Measurements from ENCODE around the gene MED26.
A peak's percentile ranks its signal among the peaks of the same experiment; 100 is the strongest.
"Not testable (repeated sequence)": the region's sequence is repeated elsewhere in the genome, so short reads cannot be mapped to it uniquely, and the experiment has no call there.

MED26 gene, protein sequence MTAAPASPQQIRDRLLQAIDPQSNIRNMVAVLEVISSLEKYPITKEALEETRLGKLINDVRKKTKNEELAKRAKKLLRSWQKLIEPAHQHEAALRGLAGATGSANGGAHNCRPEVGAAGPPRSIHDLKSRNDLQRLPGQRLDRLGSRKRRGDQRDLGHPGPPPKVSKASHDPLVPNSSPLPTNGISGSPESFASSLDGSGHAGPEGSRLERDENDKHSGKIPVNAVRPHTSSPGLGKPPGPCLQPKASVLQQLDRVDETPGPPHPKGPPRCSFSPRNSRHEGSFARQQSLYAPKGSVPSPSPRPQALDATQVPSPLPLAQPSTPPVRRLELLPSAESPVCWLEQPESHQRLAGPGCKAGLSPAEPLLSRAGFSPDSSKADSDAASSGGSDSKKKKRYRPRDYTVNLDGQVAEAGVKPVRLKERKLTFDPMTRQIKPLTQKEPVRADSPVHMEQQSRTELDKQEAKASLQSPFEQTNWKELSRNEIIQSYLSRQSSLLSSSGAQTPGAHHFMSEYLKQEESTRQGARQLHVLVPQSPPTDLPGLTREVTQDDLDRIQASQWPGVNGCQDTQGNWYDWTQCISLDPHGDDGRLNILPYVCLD

DNA sequence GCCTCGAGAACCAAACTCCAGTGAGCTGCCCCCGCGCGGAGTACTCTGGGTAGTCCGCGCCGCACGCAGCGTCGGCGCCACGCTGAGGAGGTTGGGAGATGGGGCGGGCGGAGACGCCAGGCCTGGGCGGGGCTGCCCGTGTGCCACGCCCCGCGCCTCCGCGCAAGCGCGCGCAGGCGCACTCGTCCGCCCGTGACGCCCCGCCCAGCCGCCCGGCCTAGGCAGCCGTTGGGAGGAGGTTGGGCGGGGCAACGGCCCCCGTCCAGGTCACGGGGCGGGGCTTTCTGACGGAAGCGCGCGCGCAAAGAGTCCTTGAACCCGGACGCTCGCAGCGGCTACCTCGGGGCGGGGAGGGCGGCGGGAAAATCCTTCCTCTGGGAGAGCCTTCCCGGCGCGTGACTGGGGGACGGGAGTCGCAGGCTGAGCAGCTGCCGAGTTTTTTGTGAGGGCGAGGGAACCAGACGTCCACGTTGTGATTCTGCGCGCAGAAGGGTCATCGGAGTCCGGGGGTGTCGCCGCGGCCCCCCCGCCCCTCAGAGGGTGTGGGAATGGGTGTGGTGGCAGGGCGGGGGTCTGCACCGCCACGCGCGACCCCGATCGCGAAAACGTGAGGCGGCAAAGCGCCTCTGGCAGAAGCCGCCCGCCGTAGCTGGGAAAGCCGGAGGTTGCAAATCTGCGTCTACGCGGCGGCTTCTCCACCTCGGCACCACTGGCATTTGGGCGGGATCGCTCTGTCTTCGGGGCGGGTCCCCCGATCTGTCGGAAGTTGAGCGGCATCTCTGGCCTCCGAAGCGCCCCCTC lies at the start of gene MED26:
MED26 (minus strand) TSS at position 22 of the 801 bp plus-strand sequence. CDS start 261 bp downstream, outside the sequence.
- DNase-seq (ENCODE audit: low spot score), result peak; percentile 95

GRCh38 chr19:16677055-16677454 lies 49.1 kb upstream of the MED26 start:
- DNase-seq (ENCODE audit: low spot score), result no peak

DNA sequence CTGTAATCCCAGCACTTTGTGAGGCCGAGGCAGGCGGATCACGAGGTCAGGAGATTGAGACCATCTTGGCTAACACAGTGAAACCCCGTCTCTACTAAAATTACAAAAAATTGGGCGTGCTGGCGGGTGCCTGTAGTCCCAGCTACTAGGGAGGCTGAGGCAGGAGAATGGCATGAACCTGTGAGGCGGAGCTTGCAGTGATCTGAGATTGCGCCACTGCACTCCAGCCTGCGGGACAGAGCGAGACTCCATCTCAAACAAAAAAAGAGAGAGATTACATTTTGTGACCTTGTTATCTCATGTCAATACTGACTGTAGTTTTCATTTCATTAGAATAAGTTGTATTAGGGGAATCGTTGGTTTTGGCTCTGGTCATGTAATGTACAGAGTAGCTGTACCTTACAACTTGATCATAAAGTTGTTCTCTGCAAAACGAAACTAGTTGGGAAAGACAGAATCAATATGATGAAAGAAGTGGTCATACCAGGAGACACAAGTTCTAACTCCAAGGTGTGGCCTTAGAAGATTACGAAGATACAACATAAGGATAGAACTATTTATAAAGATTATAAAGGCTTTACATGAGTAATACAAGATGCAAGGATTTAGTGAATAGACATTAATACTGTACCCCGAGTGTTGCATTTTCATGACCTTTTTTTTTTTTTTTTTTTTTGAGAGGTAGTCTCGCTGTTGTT lies 48.2 kb upstream of the MED26 start:
- DNase-seq (ENCODE audit: low spot score), result no peak

DNA sequence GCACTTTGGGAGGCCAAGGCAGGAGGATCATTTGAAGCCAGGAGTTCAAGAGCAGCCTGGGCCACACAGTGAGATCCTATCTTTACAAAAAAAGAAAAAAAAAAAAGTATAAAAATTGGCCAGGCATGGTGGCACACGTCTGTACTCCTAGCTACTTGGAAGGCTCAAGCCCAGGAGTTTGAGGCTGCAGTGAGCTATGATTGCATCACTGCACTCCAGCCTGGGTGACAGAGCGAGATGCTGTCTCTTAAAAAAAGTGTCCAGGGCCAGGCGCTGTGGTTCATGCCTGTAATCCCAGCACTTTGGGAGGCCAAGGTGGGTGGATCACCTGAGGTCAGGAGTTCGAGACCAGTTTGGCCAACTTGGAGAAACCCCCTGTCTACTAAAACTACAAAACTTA lies 45.8 kb upstream of the MED26 start:
- DNase-seq (ENCODE audit: low spot score), result not testable (repeated sequence)

- DNase-seq (ENCODE audit: low spot score), result no peak
Measured at GRCh38 chr19:16673231-16673630, 45.2 kb upstream of the MED26 start.

DNA sequence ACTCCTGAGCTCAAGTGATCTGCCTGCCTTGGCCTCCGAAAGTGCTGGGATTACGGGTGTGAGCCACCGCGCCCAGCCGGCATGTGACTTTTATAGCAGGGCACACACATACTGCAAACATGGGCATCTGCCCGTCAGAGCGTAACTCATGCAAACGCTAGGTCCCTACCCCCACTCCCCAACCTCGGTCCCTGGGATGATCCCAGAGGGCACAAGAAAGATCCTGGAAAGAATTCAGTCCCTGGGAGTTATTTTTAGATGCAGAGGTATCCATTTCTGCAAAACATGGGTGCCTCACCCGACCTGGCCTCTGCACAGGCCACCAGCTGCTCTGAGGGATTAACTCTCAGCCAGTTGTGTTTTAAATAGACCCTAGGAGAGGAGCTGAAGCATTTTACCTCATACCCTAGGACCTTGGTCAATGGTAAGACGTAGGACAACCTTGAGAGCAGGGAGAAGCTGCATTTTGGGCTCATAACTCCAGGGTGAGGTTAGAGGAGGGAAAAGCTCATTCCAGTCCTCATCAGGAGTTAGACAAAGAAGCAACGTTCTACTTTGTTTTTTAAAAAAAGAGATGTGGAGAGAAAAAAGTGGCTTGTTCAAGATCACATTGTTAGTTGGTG lies 43.8 kb upstream of the MED26 start:
- DNase-seq (ENCODE audit: low spot score), result no peak

DNA sequence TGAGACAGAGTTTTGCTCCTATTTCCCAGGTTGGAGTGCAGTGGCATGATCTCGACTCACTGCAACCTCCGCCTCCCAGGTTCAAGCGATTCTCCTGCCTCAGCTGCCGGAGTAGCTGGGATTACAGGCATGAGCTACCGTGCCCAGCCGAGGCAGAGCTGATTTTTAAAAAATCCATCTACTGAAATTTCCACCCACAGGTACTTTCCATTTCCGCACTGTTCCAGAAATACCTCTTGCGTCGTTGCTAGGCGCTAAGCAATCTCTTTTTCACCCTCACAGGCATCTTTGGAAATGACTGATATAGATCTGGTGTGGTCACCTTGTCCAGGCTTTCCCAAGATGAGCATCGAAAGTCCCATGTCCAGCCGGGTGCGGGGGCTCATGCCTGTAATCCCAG lies 42.3 kb upstream of the MED26 start:
- no peak for DNase-seq (ENCODE audit: low spot score)

- not testable (repeated sequence) for DNase-seq (ENCODE audit: low spot score)
Measured at GRCh38 chr19:16668702-16669101, 40.7 kb upstream of the MED26 start.

DNA sequence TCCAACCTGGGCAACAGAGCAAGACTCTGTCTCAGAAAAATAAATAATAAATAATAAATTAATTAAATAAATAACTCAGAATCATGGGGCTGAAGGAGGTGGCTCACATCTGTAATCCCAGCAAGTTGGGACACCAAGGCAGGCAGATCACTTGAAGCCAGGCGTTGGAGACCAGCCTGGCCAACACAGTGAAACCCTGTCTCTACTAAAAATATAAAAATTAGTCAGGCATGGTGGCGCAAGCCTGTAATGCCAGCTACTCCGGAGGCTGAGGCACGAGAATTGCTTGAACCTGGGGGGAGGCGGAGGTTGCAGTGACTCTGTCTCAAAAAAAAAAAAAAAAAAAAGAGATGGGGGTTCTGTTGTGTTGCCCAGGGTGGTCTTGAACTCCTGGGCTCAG lies 40.2 kb upstream of the MED26 start:
- DNase-seq (ENCODE audit: low spot score), result no peak

DNA sequence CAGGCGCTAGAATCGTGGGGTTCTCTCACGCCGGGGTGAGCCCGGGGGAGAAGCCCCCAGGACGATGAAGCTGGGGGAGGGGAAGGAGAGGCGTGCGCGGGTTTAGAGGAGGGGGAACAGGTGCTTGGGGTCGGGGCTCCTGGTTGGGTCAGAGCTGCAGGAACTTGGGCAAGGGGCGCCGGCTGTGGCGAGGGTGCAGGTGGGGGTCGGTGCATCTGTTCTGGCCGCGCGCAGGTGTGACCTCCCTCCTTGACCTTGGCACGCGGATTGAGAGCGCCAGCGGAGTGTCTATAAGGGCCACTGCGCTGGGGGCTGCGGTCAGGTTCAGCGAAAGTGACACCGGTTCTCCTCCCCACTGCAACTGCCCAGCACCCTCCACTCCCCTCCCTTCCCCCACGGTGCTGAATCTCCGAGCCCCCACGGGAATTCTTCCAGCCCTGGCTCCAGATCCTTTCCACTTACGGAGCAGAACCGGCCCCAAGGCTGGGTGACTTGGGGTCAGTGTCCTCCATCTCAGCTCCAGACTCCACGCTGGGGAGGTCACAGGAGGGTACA lies 33.6 kb upstream of the MED26 start:
- no peak for DNase-seq (ENCODE audit: low spot score)

- peak; percentile 52 for DNase-seq (ENCODE audit: low spot score)
Measured at GRCh38 chr19:16660763-16661479, 32.9 kb upstream of the MED26 start, which contains the start of gene TMEM38A. Gene TMEM38A (plus strand): TSS chr19:16661139. CDS start chr19:16661218, 79 bp downstream.

- DNase-seq (ENCODE audit: low spot score), result peak; percentile 98
Measured at GRCh38 chr19:16659832-16660708, 32.1 kb upstream of the MED26 start, which contains the start of gene SMIM7. Gene SMIM7 (minus strand): TSS chr19:16660144. CDS start chr19:16660110, 34 bp downstream.

DNA sequence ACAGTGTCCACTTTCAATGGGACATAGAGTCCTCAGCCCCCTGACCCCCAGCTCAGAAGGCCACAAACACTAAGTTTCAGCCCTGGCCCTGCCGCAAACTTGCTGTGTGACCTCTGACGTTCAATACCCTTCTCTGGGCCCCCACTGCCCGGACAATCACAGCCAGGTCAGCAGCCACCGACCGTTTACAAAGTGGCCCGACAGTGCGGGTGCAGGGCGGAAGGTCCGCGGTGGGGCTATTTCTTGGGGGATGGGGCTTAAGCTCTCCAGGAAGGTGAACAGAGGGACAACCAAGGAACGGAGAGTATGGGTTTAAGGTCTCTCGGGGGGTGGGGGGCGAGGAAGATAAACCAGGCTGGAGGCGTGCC lies 31.4 kb upstream of the MED26 start:
- DNase-seq (ENCODE audit: low spot score), result peak; percentile 3

- DNase-seq (ENCODE audit: low spot score), result no peak
Measured at GRCh38 chr19:16657384-16657783, 29.4 kb upstream of the MED26 start.

GRCh38 chr19:16655727-16656126 lies 27.7 kb upstream of the MED26 start:
- no peak for DNase-seq (ENCODE audit: low spot score)

- no peak for DNase-seq (ENCODE audit: low spot score)
Measured at GRCh38 chr19:16654627-16655026, 26.6 kb upstream of the MED26 start.

GRCh38 chr19:16654140-16654539 lies 26.1 kb upstream of the MED26 start:
- DNase-seq (ENCODE audit: low spot score), result no peak

DNA sequence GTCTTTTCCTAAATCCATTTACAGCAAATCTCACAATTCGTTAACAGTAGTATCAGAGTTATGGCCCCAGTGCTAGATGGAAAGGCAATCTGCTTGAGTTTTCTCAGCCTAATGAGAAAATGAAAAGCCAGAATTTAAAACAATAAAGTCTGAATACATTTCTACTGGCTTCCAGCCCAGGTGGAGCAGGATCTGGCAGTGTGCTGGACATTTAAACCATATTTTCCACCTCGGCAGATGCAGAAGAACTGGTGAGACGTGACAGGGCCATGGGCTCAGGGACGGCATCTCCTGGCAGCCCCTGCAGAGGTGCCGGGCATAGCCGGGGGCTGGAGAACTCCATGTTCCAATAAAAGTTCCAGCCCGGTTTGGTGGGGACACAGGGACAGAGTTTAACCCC lies 24.9 kb upstream of the MED26 start:
- no peak for DNase-seq (ENCODE audit: low spot score)

GRCh38 chr19:16651421-16652188 lies 23.6 kb upstream of the MED26 start:
- DNase-seq (ENCODE audit: low spot score), result not testable (repeated sequence)

All from kidney tubule cell (primary cell).